Amniotic stem cell (primary cell): Measurements from ENCODE around the gene MAPK10.
"Not testable (repeated sequence)": the region's sequence is repeated elsewhere in the genome, so short reads cannot be mapped to it uniquely, and the experiment has no call there.

Experiments
- DNase-seq: peaks from one replicate; lab custom pipeline; 2025; lab: John Stamatoyannopoulos, UW

MAPK10 gene

DNA sequence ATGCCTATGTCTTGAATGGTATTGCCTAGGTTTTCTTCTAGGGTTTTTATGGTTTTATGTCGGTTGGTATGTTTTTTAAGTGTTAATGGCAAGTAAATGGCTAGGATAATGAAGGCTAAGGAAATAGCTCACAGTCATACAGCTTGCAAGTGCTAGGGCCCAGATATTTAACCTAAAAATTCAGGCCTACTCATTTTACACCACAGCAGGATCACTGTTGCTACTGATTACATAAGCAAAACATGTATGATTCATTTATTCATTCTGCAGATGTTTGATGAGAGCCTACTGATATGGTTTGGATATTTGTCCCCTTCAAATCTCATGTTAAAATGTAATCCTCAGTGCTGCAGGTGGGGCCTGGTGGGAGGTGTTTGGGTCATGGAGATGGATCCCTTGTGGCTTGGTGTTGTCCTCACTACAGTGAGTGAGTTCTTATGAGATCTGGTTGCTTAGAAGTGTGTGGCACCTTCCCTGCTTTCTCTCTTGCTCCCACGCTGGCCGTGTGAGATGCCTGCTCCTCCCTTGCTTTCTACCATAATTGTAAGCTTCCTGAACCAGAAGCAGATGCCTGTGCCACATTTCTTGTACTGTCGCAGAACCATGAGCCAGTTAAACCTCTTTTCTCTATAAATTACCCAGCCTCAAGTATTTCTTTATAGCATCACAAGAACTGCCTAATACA lies 175.5 kb downstream of the MAPK10 start:
- DNase-seq = no peak

GRCh38 chr4:86181585-86181984 lies 178.3 kb downstream of the MAPK10 start:
- DNase-seq = peak; percentile 0

DNA sequence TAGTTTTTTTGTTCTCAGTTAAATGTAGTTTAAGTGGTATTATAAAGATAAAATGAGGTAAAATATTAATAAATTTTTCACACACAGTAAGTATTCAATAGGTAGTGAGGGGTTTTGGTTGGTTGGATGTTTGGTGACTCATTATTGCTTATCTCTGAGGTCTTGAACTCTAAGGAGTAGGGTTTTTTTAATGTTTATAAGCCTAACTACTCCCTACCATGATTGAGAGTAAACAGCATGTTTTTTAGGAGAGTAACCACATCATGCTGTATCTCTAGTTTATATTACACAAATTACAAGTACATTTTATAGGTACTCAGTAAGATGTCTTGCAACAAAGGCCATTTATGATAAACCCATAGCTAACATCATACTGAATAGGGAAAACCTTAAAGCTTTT lies 181.6 kb downstream of the MAPK10 start:
- no peak for DNase-seq

DNA sequence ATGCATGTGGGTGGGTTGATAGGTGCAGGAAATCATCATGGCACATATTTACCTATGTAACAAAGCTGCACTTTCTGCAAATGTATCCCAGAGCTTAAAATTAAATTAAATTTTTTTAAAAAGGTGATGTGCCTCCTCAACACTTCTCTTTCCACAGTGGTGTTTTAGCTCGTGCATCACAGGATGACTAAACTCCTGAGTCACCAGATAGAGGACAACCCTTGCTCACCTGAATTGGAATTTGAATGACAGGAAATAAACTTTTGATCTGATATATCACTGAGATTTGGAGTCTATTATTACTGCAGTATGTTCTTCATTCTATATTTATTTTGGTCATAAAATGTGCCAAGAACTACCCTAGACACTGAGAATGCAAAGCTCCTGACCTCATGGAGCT lies 185.3 kb downstream of the MAPK10 start:
- no peak for DNase-seq

GRCh38 chr4:86168335-86168734 lies 191.5 kb downstream of the MAPK10 start:
- DNase-seq = not testable (repeated sequence)

DNA sequence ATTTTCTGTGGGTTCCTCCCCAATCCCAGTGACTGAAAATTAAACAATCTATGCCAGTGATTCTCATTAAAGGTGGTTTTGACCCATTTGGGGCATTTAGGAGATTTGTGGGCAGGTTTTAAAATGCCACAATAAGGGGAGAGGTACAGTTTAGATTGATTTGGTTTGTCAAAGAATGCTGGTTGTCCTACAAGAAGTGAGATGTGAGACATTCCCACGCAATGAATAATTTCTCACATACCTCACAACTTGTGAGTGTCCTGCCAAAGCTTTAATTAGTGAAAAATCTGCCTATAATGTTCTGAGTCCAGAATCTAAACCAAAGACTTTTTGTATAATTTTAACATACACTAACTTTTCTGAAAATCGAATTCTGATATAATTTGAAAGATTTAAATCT lies 199.4 kb downstream of the MAPK10 start:
- no peak for DNase-seq

- DNase-seq = no peak
Observed at GRCh38 chr4:86159216-86159615, 200.6 kb downstream of the MAPK10 start.

DNA sequence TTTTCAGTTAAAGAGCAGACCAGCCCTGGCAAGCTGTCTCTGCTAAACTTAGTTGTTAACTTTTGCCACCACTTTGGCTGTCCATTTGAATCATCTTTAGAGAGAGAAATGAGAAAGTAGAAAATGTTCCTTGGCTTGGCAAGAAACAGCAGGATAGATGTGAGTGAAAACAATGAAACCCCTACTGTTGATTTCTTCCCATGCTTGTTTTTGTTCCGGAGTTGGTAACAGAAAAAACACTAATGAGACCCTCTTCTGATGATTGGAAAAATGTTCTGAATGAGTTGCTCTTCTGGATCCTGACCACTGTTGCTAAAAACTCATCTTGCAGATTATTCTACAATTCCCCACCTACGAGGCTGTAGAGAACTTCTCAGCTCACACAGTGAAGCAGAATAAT lies 203.3 kb downstream of the MAPK10 start:
- no peak for DNase-seq

DNA sequence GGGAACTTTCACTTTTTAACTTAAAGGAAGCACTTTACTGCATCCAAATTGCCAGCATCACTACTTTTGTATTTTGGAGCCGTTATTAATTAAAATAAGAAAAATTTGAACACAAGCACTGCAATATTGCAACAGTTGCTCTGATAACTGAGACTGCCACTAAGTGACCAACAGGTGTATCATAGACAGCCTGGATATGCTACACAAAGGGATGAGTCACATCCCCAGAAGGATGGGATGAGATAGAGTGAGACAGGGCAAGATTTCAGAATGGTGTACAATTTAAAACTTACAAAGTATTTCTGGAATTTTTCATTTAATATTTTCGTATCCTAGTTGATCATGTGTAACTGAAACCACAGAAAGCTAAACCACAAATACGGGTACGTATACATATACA lies 204.1 kb downstream of the MAPK10 start:
- DNase-seq = no peak

DNA sequence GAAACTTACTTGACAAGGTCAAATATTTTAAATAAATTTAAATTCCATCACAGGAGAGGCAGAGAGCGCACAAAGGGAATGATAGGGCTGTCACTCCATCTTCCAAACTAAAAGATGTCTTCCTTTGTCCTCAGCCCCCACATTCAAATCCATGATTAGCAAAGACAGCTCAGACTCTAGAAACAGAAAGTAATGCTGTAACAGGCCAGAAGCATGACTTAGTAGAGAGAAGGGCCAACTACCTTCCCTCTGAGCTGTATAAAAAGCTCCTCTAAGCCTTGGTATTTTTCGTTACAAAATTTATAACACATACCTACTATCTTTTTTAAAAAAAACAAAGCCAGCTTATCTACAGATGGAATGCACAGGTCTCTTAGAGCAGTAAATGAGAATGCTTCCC lies 207.4 kb downstream of the MAPK10 start:
- DNase-seq = no peak

DNA sequence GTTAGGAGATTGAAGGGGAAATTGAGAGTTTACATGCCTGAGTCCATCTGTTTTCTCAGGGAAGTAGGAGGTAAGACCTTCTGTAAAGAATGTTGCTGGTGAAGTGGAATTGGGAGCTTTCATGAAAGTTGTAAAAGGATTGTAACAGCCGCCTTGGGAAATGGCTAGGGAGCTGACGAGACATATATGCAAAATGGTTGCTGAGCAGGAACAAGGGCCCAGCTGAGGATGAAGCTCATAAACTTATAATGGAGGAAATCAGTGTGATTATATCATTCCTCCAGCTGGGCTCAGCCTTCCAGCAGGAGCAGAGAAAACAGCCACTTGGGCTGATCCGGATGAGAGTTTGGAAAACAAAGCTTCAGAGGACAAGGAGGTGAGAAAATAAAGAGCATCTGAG lies 208.7 kb downstream of the MAPK10 start:
- DNase-seq = no peak

GRCh38 chr4:86141161-86141560 lies 218.7 kb downstream of the MAPK10 start:
- no peak for DNase-seq

DNA sequence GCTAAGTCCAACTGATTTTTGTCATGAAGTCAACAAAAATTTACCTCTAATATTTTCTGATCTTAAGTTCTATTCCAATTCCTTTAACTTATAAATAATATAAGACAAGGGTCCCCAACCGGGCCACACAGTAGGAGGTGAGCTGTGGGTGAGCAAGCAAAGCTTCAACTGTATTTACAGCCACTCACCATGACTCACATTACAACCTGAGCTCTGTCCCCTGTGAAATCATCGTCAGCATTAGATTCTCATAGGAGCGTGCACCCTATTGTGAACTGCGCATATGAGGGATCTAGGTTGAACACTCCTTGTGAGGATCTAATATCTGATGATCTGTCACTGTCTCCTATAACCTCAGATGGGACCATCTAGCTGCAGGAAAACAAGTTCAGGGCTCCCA lies 227.4 kb downstream of the MAPK10 start:
- no peak for DNase-seq

DNA sequence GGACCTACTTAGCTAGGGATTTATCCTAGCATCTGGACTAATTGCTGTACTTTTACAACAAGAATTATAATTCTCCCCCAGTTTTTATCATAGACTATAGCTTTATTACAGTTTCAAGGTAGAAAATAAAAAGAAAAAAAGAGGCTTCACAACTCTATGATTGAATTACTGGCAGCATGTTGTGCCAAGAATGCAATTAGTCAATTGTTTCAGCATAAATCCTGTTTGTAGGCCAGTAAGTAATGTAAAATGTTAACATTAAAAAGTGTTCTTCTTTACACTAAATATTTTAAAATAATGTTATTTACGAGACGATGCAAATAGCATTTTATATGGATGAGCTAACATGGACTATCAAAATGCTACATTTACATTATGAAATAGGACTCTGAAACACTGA lies 228.4 kb downstream of the MAPK10 start:
- no peak for DNase-seq

DNA sequence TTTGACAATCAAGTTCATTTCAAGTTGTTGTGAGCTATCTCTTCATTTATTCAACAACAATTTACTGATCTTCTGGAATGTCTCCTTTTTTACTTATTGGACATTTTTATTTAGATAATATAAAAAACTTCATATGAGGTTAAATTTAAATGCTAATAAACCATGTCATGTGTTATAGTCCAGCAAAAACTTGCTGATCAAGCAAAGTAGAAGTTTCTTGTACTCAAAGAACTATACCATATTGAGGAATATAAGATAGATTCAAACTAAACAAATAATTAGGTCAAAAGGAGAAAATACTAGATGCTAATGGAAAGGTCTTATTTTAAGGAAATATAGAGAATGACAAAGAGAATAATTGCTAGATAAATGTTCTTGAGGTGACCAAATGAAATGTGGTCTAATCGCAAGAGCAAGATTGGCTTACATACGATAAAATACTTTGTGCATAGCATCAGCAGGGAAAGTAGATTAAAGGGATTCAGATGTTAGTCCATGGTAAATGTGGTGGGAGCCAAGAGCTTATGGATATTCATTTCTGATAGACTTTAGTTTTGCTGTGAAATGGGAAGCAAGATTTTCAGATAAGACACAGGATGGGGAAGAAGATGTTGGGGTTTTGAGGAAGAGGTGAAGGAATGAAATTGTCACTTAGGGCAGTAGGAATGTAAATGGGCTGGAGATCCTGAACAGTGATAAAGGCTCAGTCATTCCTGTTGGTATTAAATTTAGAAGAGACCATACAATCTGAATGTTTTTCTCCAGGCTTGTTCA lies 229.5 kb downstream of the MAPK10 start:
- DNase-seq = no peak

DNA sequence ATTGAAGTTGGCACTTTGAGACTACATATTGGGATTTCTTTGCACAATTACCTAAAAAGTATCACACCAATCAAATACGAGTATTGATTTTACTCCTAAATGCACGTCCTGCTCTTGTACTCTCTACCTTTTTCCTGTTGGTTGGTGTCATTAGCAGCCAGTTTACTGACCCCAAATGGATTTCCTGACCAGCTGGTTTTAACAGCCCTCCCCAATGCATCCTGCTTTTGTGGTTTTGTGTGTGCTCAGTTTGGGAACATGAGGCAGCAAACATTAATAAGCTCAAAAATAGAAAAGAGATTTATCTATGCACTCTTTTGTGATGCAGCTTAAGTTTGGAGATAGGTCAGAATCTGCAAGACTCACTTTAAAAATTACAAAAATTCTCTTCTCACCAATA lies 230.3 kb downstream of the MAPK10 start:
- no peak for DNase-seq

- DNase-seq = no peak
Observed at GRCh38 chr4:86122404-86122803, 237.4 kb downstream of the MAPK10 start.

- DNase-seq = no peak
Observed at GRCh38 chr4:86118711-86119110, 241.1 kb downstream of the MAPK10 start.

- peak; percentile 64 for DNase-seq
Observed at GRCh38 chr4:86117705-86118302, 242.0 kb downstream of the MAPK10 start.

GRCh38 chr4:86114563-86114962 lies 245.3 kb downstream of the MAPK10 start:
- DNase-seq = no peak

GRCh38 chr4:86108834-86109233 lies 251.0 kb downstream of the MAPK10 start:
- DNase-seq = no peak

DNA sequence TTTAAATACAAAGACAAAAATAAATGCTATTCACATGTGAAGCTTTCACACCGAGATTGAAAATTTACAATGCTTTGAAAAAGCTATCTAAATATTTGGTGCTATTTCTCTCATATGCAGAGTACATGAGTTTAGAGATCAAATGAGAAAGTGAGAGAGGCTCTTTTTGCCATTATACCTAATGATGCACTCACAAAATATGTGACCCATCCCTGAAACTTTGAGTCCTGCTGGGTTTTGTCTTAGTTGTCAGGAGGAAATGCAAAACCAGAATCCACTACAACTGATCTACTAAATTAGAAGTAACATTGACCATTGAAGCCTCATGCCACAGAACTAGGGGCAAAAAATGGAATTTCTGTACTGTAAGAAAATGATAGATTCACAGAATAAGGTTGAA lies 251.7 kb downstream of the MAPK10 start:
- no peak for DNase-seq

DNA sequence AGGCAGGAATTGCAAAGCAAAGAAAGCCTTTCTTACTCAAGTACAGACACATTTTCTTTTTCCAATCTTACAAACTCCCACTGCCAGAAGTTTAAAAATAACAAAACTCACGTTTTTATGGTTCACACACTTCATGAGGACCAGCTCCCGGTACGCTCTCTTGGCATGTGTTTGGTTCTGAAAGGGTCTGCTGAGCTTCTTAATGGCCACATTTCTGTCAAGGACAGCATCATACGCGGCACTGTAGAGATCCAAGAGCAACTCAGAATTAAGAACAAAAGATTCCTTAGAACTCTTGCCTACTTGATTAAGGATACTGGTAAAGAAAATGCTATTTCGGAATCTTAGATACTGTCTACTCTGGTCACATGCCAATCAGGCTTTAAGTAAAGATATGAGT lies 252.7 kb downstream of the MAPK10 start:
- DNase-seq = no peak
